ENCODE measurements around the gene VPS37C.

Gene VPS37C

GRCh38 chr11:61162092-61162941 is 1.1 kb upstream of the VPS37C start:
- no peak for TF ChIP-seq TAF1 (IDR thresholded peaks at IDR 0.05; ENCODE audit: borderline replicate concordance, low read depth, low read length)
- TF ChIP-seq POLR2AphosphoS5 (IDR thresholded peaks at IDR 0.05; ENCODE audit: low read depth, low read length): no peak
- TF ChIP-seq POLR2A (IDR thresholded peaks at IDR 0.05; ENCODE audit: low read depth, low read length): no peak
- peak; percentile 92 for FAIRE-seq
- DNase-seq (ENCODE audit: insufficient read length): no peak

- no peak; the same call in 1 of the 2 replicates for TF ChIP-seq POLR2A (IDR thresholded peaks at IDR 0.05; ENCODE audit: low read depth, low read length)
- peak; percentile 59 for TF ChIP-seq POLR2AphosphoS5 (IDR thresholded peaks at IDR 0.05; ENCODE audit: low read depth, low read length)
- 0 out of 2 replicates have a peak, but pooled peaks have one; percentile 28 for TF ChIP-seq TAF1 (IDR thresholded peaks at IDR 0.05; ENCODE audit: borderline replicate concordance, low read depth, low read length)
- FAIRE-seq: no peak
- DNase-seq (ENCODE audit: insufficient read length): no peak
Measured at GRCh38 chr11:61160487-61161189, 588 bp downstream of the VPS37C start.

GRCh38 chr11:61158691-61159381 is 2.4 kb downstream of the VPS37C start:
- TF ChIP-seq POLR2AphosphoS5 (IDR thresholded peaks at IDR 0.05; ENCODE audit: low read depth, low read length) (no peak), TAF1 (IDR thresholded peaks at IDR 0.05; ENCODE audit: borderline replicate concordance, low read depth, low read length) (no peak), POLR2A (IDR thresholded peaks at IDR 0.05; ENCODE audit: low read depth, low read length) (no peak)
- FAIRE-seq: no peak
- no peak for DNase-seq (ENCODE audit: insufficient read length)

- no peak for DNase-seq (ENCODE audit: insufficient read length)
- FAIRE-seq: peak; percentile 46
Measured at GRCh38 chr11:61157743-61158142, 3.5 kb downstream of the VPS37C start.

GRCh38 chr11:61155741-61156140 is 5.5 kb downstream of the VPS37C start:
- TF ChIP-seq TAF1 (IDR thresholded peaks at IDR 0.05; ENCODE audit: borderline replicate concordance, low read depth, low read length) (no peak), POLR2AphosphoS5 (IDR thresholded peaks at IDR 0.05; ENCODE audit: low read depth, low read length) (no peak), POLR2A (IDR thresholded peaks at IDR 0.05; ENCODE audit: low read depth, low read length) (no peak)
- FAIRE-seq (no peak), DNase-seq (ENCODE audit: insufficient read length) (no peak)

More at GRCh38 chr11:61157743-61158142, 3.5 kb downstream of the VPS37C start:
- TF ChIP-seq TAF1 (IDR thresholded peaks at IDR 0.05; ENCODE audit: borderline replicate concordance, low read depth, low read length) (no peak), POLR2A (IDR thresholded peaks at IDR 0.05; ENCODE audit: low read depth, low read length) (no peak), POLR2AphosphoS5 (IDR thresholded peaks at IDR 0.05; ENCODE audit: low read depth, low read length) (no peak)

GRCh38 chr11:61155312-61155711 is 5.9 kb downstream of the VPS37C start:
- DNase-seq (ENCODE audit: insufficient read length): no peak
- no peak for FAIRE-seq
- TF ChIP-seq TAF1 (IDR thresholded peaks at IDR 0.05; ENCODE audit: borderline replicate concordance, low read depth, low read length): no peak
- no peak for TF ChIP-seq POLR2AphosphoS5 (IDR thresholded peaks at IDR 0.05; ENCODE audit: low read depth, low read length)
- no peak for TF ChIP-seq POLR2A (IDR thresholded peaks at IDR 0.05; ENCODE audit: low read depth, low read length)

- no peak for FAIRE-seq
Measured at GRCh38 chr11:61154528-61154927, 6.7 kb downstream of the VPS37C start.

GRCh38 chr11:61153593-61154095 is 7.6 kb downstream of the VPS37C start:
- no peak for FAIRE-seq
- DNase-seq (ENCODE audit: insufficient read length): no peak
- no peak for TF ChIP-seq POLR2AphosphoS5 (IDR thresholded peaks at IDR 0.05; ENCODE audit: low read depth, low read length)
- TF ChIP-seq POLR2A (IDR thresholded peaks at IDR 0.05; ENCODE audit: low read depth, low read length): no peak
- TF ChIP-seq TAF1 (IDR thresholded peaks at IDR 0.05; ENCODE audit: borderline replicate concordance, low read depth, low read length): no peak

More at GRCh38 chr11:61154528-61154927, 6.7 kb downstream of the VPS37C start:
- no peak for DNase-seq (ENCODE audit: insufficient read length)
- TF ChIP-seq TAF1 (IDR thresholded peaks at IDR 0.05; ENCODE audit: borderline replicate concordance, low read depth, low read length) (no peak), POLR2AphosphoS5 (IDR thresholded peaks at IDR 0.05; ENCODE audit: low read depth, low read length) (no peak), POLR2A (IDR thresholded peaks at IDR 0.05; ENCODE audit: low read depth, low read length) (no peak)

GRCh38 chr11:61152816-61153592 is 8.2 kb downstream of the VPS37C start:
- TF ChIP-seq POLR2A (IDR thresholded peaks at IDR 0.05; ENCODE audit: low read depth, low read length) (no peak), POLR2AphosphoS5 (IDR thresholded peaks at IDR 0.05; ENCODE audit: low read depth, low read length) (no peak), TAF1 (IDR thresholded peaks at IDR 0.05; ENCODE audit: borderline replicate concordance, low read depth, low read length) (no peak)
- no peak for DNase-seq (ENCODE audit: insufficient read length)
- no peak for FAIRE-seq

GRCh38 chr11:61151545-61152252 is 9.5 kb downstream of the VPS37C start:
- TF ChIP-seq POLR2AphosphoS5 (IDR thresholded peaks at IDR 0.05; ENCODE audit: low read depth, low read length) (no peak), POLR2A (IDR thresholded peaks at IDR 0.05; ENCODE audit: low read depth, low read length) (no peak), TAF1 (IDR thresholded peaks at IDR 0.05; ENCODE audit: borderline replicate concordance, low read depth, low read length) (no peak)
- no peak for FAIRE-seq
- DNase-seq (ENCODE audit: insufficient read length): no peak
